GM23248 (cell line): Measurements from ENCODE around the gene ADGRD1.

Experiments used
- EZH2 ChIP-seq: fragments of 200-600 bp; sonication (generic); IDR thresholded peaks from 2 replicates; pipeline ENCODE4 v1.6.1; 2018; ENCODE audit warnings: antibody characterized with exemption, mild to moderate bottlenecking; ENCODE audit not compliant: insufficient read depth, poor library complexity, severe bottlenecking
- EZH2phosphoT487 ChIP-seq: fragments of 200-600 bp; sonication (generic); IDR thresholded peaks from 2 replicates; pipeline ENCODE4 v1.6.1; 2018; ENCODE audit warnings: antibody characterized with exemption, moderate library complexity, mild to moderate bottlenecking, low read depth; ENCODE audit not compliant: insufficient read depth

DNA sequence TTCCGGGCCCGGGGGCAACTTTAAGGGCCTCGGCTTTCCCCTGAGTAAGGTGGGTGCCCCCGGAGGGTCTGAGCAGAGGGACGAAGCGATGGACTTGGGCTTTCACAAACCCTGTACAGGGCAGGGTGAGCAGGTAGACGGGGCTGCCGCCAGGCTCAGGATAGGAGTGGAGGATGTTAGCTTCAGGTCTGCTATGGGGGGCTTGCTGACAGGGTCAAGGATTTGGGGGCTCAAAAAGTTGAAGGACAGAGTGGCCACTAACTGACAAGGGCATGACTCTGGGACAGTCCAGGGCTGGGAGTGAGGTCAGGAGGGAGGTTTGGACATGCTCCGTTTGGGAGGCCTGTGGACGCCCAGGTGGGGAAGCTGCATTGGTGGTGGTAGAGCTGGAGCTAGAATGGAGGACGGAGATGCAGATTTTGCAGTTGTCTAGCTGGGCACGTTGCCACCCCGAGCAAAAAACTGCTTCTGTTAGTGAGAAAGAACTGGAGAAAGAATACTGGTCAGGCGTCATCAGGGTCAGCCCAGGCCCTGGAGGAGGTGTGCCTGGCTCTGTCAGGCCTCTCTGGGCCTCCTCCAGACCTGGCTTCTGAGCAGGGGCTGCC is 113.3 kb downstream of the ADGRD1 start:
- no peak for TF ChIP-seq EZH2
- no peak for TF ChIP-seq EZH2phosphoT487
